SK-N-SH (cell line): Measurements from ENCODE around the gene CAPN9. TPM values are rescaled to one million over a fixed set of nuclear protein-coding genes. Genes with fewer than 3 reads are reported as not detected.

ENCODE experiments used
- CTCF ChIA-PET: fragments of 300-600, 350-600 bp; formaldehyde crosslinking; extraction: SDS; loops from one replicate; lab custom pipeline; 2021; lab: Yijun Ruan, JAX
- POLR2A ChIA-PET: fragments of 350-600 bp; sonication (Branson Sonifier 250); formaldehyde crosslinking; extraction: SDS; loops from one replicate; lab custom pipeline; 2020; ENCODE audit warnings: antibody characterized with exemption, inconsistent platforms; lab: Yijun Ruan, JAX
- DNase-seq: peaks from one replicate; pipeline ENCODE4 v3.0.0; 2012
- H2AFZ ChIP-seq: fragments of 200-600 bp; sonication (generic); 2 replicates; pipeline ENCODE4 v1.8.1; 2016; ENCODE audit warnings: antibody characterized with exemption, mild to moderate bottlenecking, low read depth
- H3F3A ChIP-seq: fragments of 200-600 bp; sonication (generic); replicated peaks from 2 replicates; pipeline ENCODE3; 2016; ENCODE audit warnings: antibody characterized with exemption, mild to moderate bottlenecking; ENCODE audit not compliant: insufficient read depth
- H3K27ac ChIP-seq, 2 experiments: fragments of 200-500 bp in 1 of 2; fragments of 200-600 bp in 1 of 2; sonication (Bioruptor generic) in 1 of 2; sonication (generic), shearing (Covaris generic) in 1 of 2; 2 replicates each; pipeline versions ENCODE4 v1.5.1 to v1.6.1; 2014 to 2016; ENCODE audit warnings: low read depth in 2 of 2, inconsistent platforms in 1 of 2, low read length in 1 of 2, mild to moderate bottlenecking in 1 of 2, mixed read lengths in 1 of 2
- H3K27me3 ChIP-seq: fragments of 200-600 bp; sonication (generic), shearing (Covaris generic); 2 replicates; pipeline ENCODE4 v1.6.1; 2016; ENCODE audit warnings: mixed run types; ENCODE audit not compliant: insufficient read depth
- H3K36me3 ChIP-seq, 2 experiments: fragments of 200-500 bp in 1 of 2; fragments of 200-600 bp in 1 of 2; sonication (Bioruptor generic) in 1 of 2; sonication (generic) in 1 of 2; replicated peaks in 1 of 2; 2 replicates each; pipeline versions ENCODE3 to v1.5.1; 2014 to 2016; ENCODE audit warnings: low read length in 1 of 2, mild to moderate bottlenecking in 1 of 2; ENCODE audit not compliant: insufficient read depth in 2 of 2, control insufficient read depth in 1 of 2
- H3K4me1 ChIP-seq, 2 experiments: fragments of 200-500 bp in 1 of 2; fragments of 200-600 bp in 1 of 2; sonication (Bioruptor generic) in 1 of 2; sonication (generic), shearing (Covaris generic) in 1 of 2; 2 replicates each; pipeline versions ENCODE4 v1.5.1 to v1.6.1; 2014 to 2016; ENCODE audit warnings: low read depth in 1 of 2, low read length in 1 of 2, mixed run types in 1 of 2; ENCODE audit not compliant: insufficient read depth in 2 of 2, control insufficient read depth in 1 of 2
- H3K4me2 ChIP-seq: fragments of 200-600 bp; sonication (generic), shearing (Covaris generic); 2 replicates; pipeline ENCODE4 v1.6.1; 2017; ENCODE audit warnings: mixed run types
- H3K4me3 ChIP-seq, 2 experiments: fragments of 200-500 bp in 1 of 2; fragments of 200-600 bp in 1 of 2; sonication (Bioruptor generic) in 1 of 2; sonication (generic), shearing (Covaris generic) in 1 of 2; 2 replicates each; pipeline versions ENCODE4 v1.5.1 to v1.8.1; 2014 to 2016; ENCODE audit warnings: low read depth in 2 of 2, inconsistent platforms in 1 of 2, low read length in 1 of 2, mild to moderate bottlenecking in 1 of 2, mixed read lengths in 1 of 2, moderate library complexity in 1 of 2
- H3K79me2 ChIP-seq: fragments of 200-600 bp; sonication (generic); 2 replicates; pipeline ENCODE4 v1.8.1; 2017; ENCODE audit warnings: mild to moderate bottlenecking; ENCODE audit not compliant: insufficient read depth
- H3K9ac ChIP-seq: fragments of 200-600 bp; sonication (generic); 2 replicates; pipeline ENCODE4 v1.6.1; 2017; ENCODE audit warnings: mixed run types
- H3K9me2 ChIP-seq: fragments of 200-600 bp; sonication (generic); 2 replicates; pipeline ENCODE4 v1.6.1; 2017; ENCODE audit warnings: mixed run types
- H3K9me3 ChIP-seq: fragments of 200-600 bp; sonication (generic); 2 replicates; pipeline ENCODE4 v1.6.1; 2017; ENCODE audit warnings: mixed run types, mild to moderate bottlenecking, moderate library complexity
- H4K20me1 ChIP-seq: fragments of 200-600 bp; sonication (generic); 2 replicates; pipeline ENCODE4 v1.6.1; 2017; ENCODE audit warnings: mild to moderate bottlenecking, mixed run types; ENCODE audit not compliant: insufficient read depth
- CHD2 ChIP-seq: fragments of 150-350 bp; IDR thresholded peaks from 2 replicates; pipeline ENCODE4 v1.6.1; 2018; ENCODE audit warnings: low read length; ENCODE audit not compliant: partially characterized antibody
- CTCF ChIP-seq: fragments of 200-600 bp; sonication (generic); IDR thresholded peaks from 2 replicates; pipeline ENCODE4 v1.6.1; 2017; ENCODE audit warnings: antibody characterized with exemption, mild to moderate bottlenecking, moderate library complexity
- EZH2phosphoT487 ChIP-seq: fragments of 200-600 bp; sonication (generic); IDR thresholded peaks from 2 replicates; pipeline ENCODE4 v1.6.1; 2017; ENCODE audit warnings: low read depth, mixed run types, mild to moderate bottlenecking, antibody characterized with exemption, moderate library complexity, borderline replicate concordance
- FOSL2 ChIP-seq: IDR thresholded peaks from 2 replicates; pipeline ENCODE4 v1.4.0; 2012; ENCODE audit warnings: low read depth, mild to moderate bottlenecking, moderate library complexity, borderline replicate concordance
- FOXM1 ChIP-seq: IDR thresholded peaks from 2 replicates; pipeline ENCODE4 v1.4.0; 2012; ENCODE audit warnings: low read depth, mild to moderate bottlenecking
- GABPA ChIP-seq: IDR thresholded peaks from 2 replicates; pipeline ENCODE4 v1.4.0; 2012; ENCODE audit warnings: low read depth, mild to moderate bottlenecking
- GATA2 ChIP-seq: sonication (generic); formaldehyde crosslinking; IDR thresholded peaks from 2 replicates; pipeline ENCODE4 v1.5.0; 2020; ENCODE audit warnings: mild to moderate bottlenecking, missing genetic modification reagents
- JUND ChIP-seq: IDR thresholded peaks from 2 replicates; pipeline ENCODE4 v1.4.0; 2012
- MXI1 ChIP-seq: IDR thresholded peaks from 2 replicates; pipeline ENCODE4 v1.6.1; 2012; ENCODE audit warnings: mild to moderate bottlenecking, low read depth, low read length, improper control_type of control experiment
- NFIC ChIP-seq: IDR thresholded peaks from 2 replicates; pipeline ENCODE4 v1.4.0; 2012; ENCODE audit warnings: borderline replicate concordance
- PBX3 ChIP-seq: IDR thresholded peaks from 2 replicates; pipeline ENCODE4; 2012
- POLR2AphosphoS5 ChIP-seq: IDR thresholded peaks from 2 replicates; pipeline ENCODE4 v1.6.1; 2012; ENCODE audit warnings: low read depth, low read length
- RAD21 ChIP-seq: IDR thresholded peaks from 2 replicates; pipeline ENCODE4 v1.6.1; 2012; ENCODE audit warnings: mild to moderate bottlenecking, low read length
- RCOR1 ChIP-seq: fragments of 150-350 bp; IDR thresholded peaks from 2 replicates; pipeline ENCODE4 v1.6.1; 2017; ENCODE audit warnings: antibody characterized with exemption, low read length
- RXRA ChIP-seq: IDR thresholded peaks from 2 replicates; pipeline ENCODE4 v1.4.0; 2012; ENCODE audit warnings: low read depth, mild to moderate bottlenecking, borderline replicate concordance
- SIN3A ChIP-seq: IDR thresholded peaks from 2 replicates; pipeline ENCODE4 v1.6.1; 2012; ENCODE audit warnings: low read depth, mild to moderate bottlenecking, low read length, moderate library complexity, borderline replicate concordance
- SMC3 ChIP-seq: IDR thresholded peaks from 2 replicates; pipeline ENCODE4 v1.6.1; 2012; ENCODE audit warnings: low read depth, low read length, improper control_type of control experiment
- TAF1 ChIP-seq: IDR thresholded peaks from 2 replicates; pipeline ENCODE4 v1.6.1; 2012; ENCODE audit warnings: low read depth, mild to moderate bottlenecking, low read length, moderate library complexity, borderline replicate concordance
- TEAD4 ChIP-seq: IDR thresholded peaks from 2 replicates; pipeline ENCODE4 v1.4.0; 2012; ENCODE audit warnings: mild to moderate bottlenecking, borderline replicate concordance; ENCODE audit not compliant: insufficient read depth
- USF1 ChIP-seq: IDR thresholded peaks from 2 replicates; pipeline ENCODE4 v1.4.0; 2012; ENCODE audit warnings: low read depth, borderline replicate concordance
- USF2 ChIP-seq: fragments of 150-350 bp; IDR thresholded peaks from 2 replicates; pipeline ENCODE4 v1.6.1; 2017; ENCODE audit warnings: antibody characterized with exemption, low read length, low read depth, borderline replicate concordance
- YY1 ChIP-seq: IDR thresholded peaks from 2 replicates; pipeline ENCODE4 v1.4.0; 2012; ENCODE audit warnings: low read depth, mild to moderate bottlenecking
- WGBS: methylation state at CpG from one replicate; pipeline ENCODE4 v1.1.6; 2017; ENCODE audit warnings: low lambda C conversion rate; 5-methylcytosine and 5-hydroxymethylcytosine counted together
- polyA plus RNA-seq, 3 experiments: library from polyadenylated mRNA; depleted of rRNA; stranded (reverse); fragments of >200 nt; gene quantifications; 2 replicates each; pipeline ENCODE4 v1.2.3, GENCODE V29; 2012

Gene CAPN9
- polyA plus RNA-seq, 1 of the 3 experiments (the other 2 are of a cell fraction): not detected

GRCh38 chr1:230728710-230729392 is 18.3 kb upstream of the CAPN9 start (continued):
- TF ChIP-seq TEAD4 (no peak), YY1 (no peak), MXI1 (no peak), FOSL2 (no peak), TAF1 (no peak)

GRCh38 chr1:230730977-230731376 is 16.2 kb upstream of the CAPN9 start:
- Histone ChIP-seq H3K4me1 (no peaks in the 10 kb centered on the region; a peak in 1 of 4 replicates), H3K4me3 (no peak overlapping the region)
- TF ChIP-seq EZH2phosphoT487: no peak
- TF ChIP-seq RXRA: no peak
- no peak for TF ChIP-seq CTCF
- no peak for TF ChIP-seq GATA2 (CRISPR knock-in tag)
- TF ChIP-seq USF2: no peak
- no peak for TF ChIP-seq FOXM1
- TF ChIP-seq JUND: no peak
- TF ChIP-seq PBX3: no peak
- TF ChIP-seq SMC3: no peak
- TF ChIP-seq NFIC: no peak
- TF ChIP-seq USF1: no peak
- TF ChIP-seq CHD2: no peak
- TF ChIP-seq RCOR1: no peak
- TF ChIP-seq GABPA: no peak
- TF ChIP-seq RAD21: no peak
- TF ChIP-seq TAF1: no peak
- TF ChIP-seq SIN3A: no peak
- no peak for TF ChIP-seq FOSL2
- no peak for TF ChIP-seq POLR2AphosphoS5
- TF ChIP-seq, all 33 proteins: peak for 0
- CTCF ChIA-PET: interaction anchor here (1.1 kb wide), 1 partner anchor 17 kb away, joined by 3 read pairs; no protein-coding TSS in a partner anchor
- DNase-seq: no peak
- no peaks in the 10 kb centered on the region for H3K36me3 ChIP-seq
- 31% methylated on average over 5 of the region's 5 CpGs for WGBS
- POLR2A ChIA-PET: no interaction called here
- no peaks in the 10 kb centered on the region for H3K9me2 ChIP-seq
- H3K9me3 ChIP-seq: no peaks in the 10 kb centered on the region
- no peak overlapping the region for H3K27ac ChIP-seq
- H4K20me1 ChIP-seq: no peaks in the 10 kb centered on the region
- no peaks in the 10 kb centered on the region for H3K79me2 ChIP-seq
- no peaks in the 10 kb centered on the region for H3F3A ChIP-seq
- H3K4me2 ChIP-seq: no peak overlapping the region
- no peak overlapping the region for H2AFZ ChIP-seq
- no peak overlapping the region for H3K9ac ChIP-seq
- H3K27me3 ChIP-seq: no peaks in the 10 kb centered on the region
